ENCODE results near the gene TOR1B. TPM values are rescaled to one million over a fixed set of nuclear protein-coding genes. Genes with fewer than 3 reads are reported as not detected.

TOR1B gene
- polyA plus RNA-seq, 1 of the 3 experiments (the other 2 are of a cell fraction) = 37.4 TPM

DNA sequence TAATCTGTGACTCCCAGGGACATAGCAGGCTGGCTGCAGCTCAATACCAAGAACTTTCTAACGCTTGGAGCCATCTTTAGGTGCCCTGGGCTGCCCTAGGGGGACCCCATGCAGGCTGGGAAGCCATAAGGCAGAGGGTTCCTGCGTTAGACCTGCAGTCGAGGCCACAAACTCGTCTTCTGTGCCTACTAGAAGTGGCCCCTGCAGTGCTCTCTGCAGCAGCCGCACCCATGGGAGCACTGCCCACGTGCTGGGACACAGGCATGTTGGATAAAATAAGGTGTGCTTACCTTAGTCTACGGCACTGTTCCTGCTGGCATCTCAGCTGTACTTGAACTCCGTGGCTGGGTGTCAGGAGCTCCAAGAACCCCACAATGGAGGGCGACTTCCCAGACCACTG, 9.4 kb downstream of the TOR1B start:
- H3K27ac ChIP-seq (ENCODE audit: low read depth in 2 of 2, low read length in 1 of 2) = peak overlapping the region in 1 of 2 experiments; percentile 5; a peak in 1 of 4 replicates
- no peaks in the 10 kb centered on the region for H3K9me2 ChIP-seq
- H3K79me2 ChIP-seq (ENCODE audit: insufficient read depth) = peaks cover 4% of the 10 kb centered on the region; the same call in 1 of the 2 replicates
- no peak overlapping the region for H3K4me3 ChIP-seq (ENCODE audit: low read depth in 2 of 2, low read length in 1 of 2)
- H3K9ac ChIP-seq = no peak overlapping the region
- ChIA-PET POLR2A (no interaction called here), CTCF (interaction anchor here (0.8 to 3.8 kb wide), 2 partner anchors 22 to 74 kb away, joined by 3 to 12 read pairs; no protein-coding TSS in a partner anchor)
- DNase-seq = no peak
- H3K36me3 ChIP-seq (replicated peaks in 1 of 2; ENCODE audit: control insufficient read depth in 1 of 2, insufficient read depth in 2 of 2, low read length in 1 of 2) = peaks cover 13 to 62% of the 10 kb centered on the region in 2 experiments
- no peaks in the 10 kb centered on the region for H3K9me3 ChIP-seq
- no peak overlapping the region for H3K4me2 ChIP-seq
- peaks cover 18% of the 10 kb centered on the region for H3F3A ChIP-seq (replicated peaks; ENCODE audit: insufficient read depth)
- H3K27me3 ChIP-seq (ENCODE audit: insufficient read depth) = no peaks in the 10 kb centered on the region
- 86% methylated on average over 6 of the region's 9 CpGs for whole genome bisulfite sequencing (ENCODE audit: low lambda C conversion rate)
- H4K20me1 ChIP-seq (ENCODE audit: insufficient read depth) = no peaks in the 10 kb centered on the region
- no peak for TF ChIP-seq JUND (IDR thresholded peaks at IDR 0.05)
- TF ChIP-seq FOSL2 (IDR thresholded peaks at IDR 0.05; ENCODE audit: borderline replicate concordance, low read depth) = no peak
- no peak for TF ChIP-seq PBX3 (IDR thresholded peaks at IDR 0.05)
- no peak for TF ChIP-seq FOXM1 (IDR thresholded peaks at IDR 0.05; ENCODE audit: low read depth)
- no peak for TF ChIP-seq RCOR1 (IDR thresholded peaks at IDR 0.05; ENCODE audit: low read length)
- no peak for TF ChIP-seq MEF2A (IDR thresholded peaks at IDR 0.05; ENCODE audit: borderline replicate concordance, low read depth)
- TF ChIP-seq YY1 (IDR thresholded peaks at IDR 0.05; ENCODE audit: low read depth) = no peak
- TF ChIP-seq SMC3 (IDR thresholded peaks at IDR 0.05; ENCODE audit: low read depth, low read length) = no peak
- TF ChIP-seq RXRA (IDR thresholded peaks at IDR 0.05; ENCODE audit: borderline replicate concordance, low read depth) = no peak
- no peaks in the 10 kb centered on the region; a peak in 1 of 4 replicates for H3K4me1 ChIP-seq (ENCODE audit: control insufficient read depth in 1 of 2, insufficient read depth in 2 of 2, low read depth in 1 of 2, low read length in 1 of 2)
- H2AFZ ChIP-seq (ENCODE audit: low read depth) = no peak overlapping the region

- H3K27me3 ChIP-seq (ENCODE audit: insufficient read depth) = no peaks in the 10 kb centered on the region
- no peak overlapping the region; a peak in 1 of 4 replicates for H3K27ac ChIP-seq (ENCODE audit: low read depth in 2 of 2, low read length in 1 of 2)
- TF ChIP-seq MAX (IDR thresholded peaks at IDR 0.05; ENCODE audit: low read depth) (no peak), RCOR1 (IDR thresholded peaks at IDR 0.05; ENCODE audit: low read length) (no peak), FOXJ3 (CRISPR knock-in tag; IDR thresholded peaks at IDR 0.05) (no peak), RXRA (IDR thresholded peaks at IDR 0.05; ENCODE audit: borderline replicate concordance, low read depth) (no peak), TCF12 (IDR thresholded peaks at IDR 0.05) (no peak)
- no peaks in the 10 kb centered on the region; a peak in 1 of 4 replicates for H3K4me1 ChIP-seq (ENCODE audit: control insufficient read depth in 1 of 2, insufficient read depth in 2 of 2, low read depth in 1 of 2, low read length in 1 of 2)
- H4K20me1 ChIP-seq (ENCODE audit: insufficient read depth) = no peaks in the 10 kb centered on the region
- H3K9ac ChIP-seq = no peak overlapping the region
- DNase-seq = no peak
- H3K4me3 ChIP-seq (ENCODE audit: low read depth in 2 of 2, low read length in 1 of 2) = no peak overlapping the region
- no peak overlapping the region for H2AFZ ChIP-seq (ENCODE audit: low read depth)
- H3K79me2 ChIP-seq (ENCODE audit: insufficient read depth) = peaks cover 4% of the 10 kb centered on the region; the same call in 1 of the 2 replicates
- H3F3A ChIP-seq (replicated peaks; ENCODE audit: insufficient read depth) = peaks cover 18% of the 10 kb centered on the region
- peaks cover 23 to 68% of the 10 kb centered on the region in 2 experiments for H3K36me3 ChIP-seq (replicated peaks in 1 of 2; ENCODE audit: control insufficient read depth in 1 of 2, insufficient read depth in 2 of 2, low read length in 1 of 2)
- CTCF ChIA-PET = no interaction called here
- POLR2A ChIA-PET = interaction anchor here (1.0 kb wide), 1 partner anchor 8 kb away, joined by 3 read pairs; no protein-coding TSS in a partner anchor
- WGBS (ENCODE audit: low lambda C conversion rate) = 93% methylated on average over 9 of the region's 9 CpGs
- H3K4me2 ChIP-seq = no peak overlapping the region
- no peaks in the 10 kb centered on the region for H3K9me2 ChIP-seq
- no peaks in the 10 kb centered on the region for H3K9me3 ChIP-seq
These were observed 10.7 kb downstream of the TOR1B start for GRCh38 chr9:129813661-129814060.
